HEK293 (cell line): Measurements from ENCODE around the gene CAPN13.

Source experiments
- CTCF ChIA-PET: fragments of 350-600 bp; formaldehyde crosslinking; extraction: SDS; loops from one replicate; lab custom pipeline; 2021; ENCODE audit warnings: antibody characterized with exemption; lab: Yijun Ruan, JAX
- POLR2A ChIA-PET: fragments of 300-600 bp; formaldehyde crosslinking; extraction: SDS; loops from one replicate; lab custom pipeline; 2020; ENCODE audit warnings: antibody characterized with exemption, inconsistent platforms; lab: Yijun Ruan, JAX
- H3K27ac ChIP-seq: fragments of 200-500 bp; sonication (Bioruptor generic); 2 replicates; pipeline ENCODE4 v1.5.1; 2014; ENCODE audit warnings: low read depth, low read length, control low read depth, inconsistent platforms; ENCODE audit errors: extremely low read depth
- H3K36me3 ChIP-seq, 2 experiments: fragments of 200-500 bp in 1 of 2; sonication (Bioruptor generic) in 1 of 2; 1 replicate in 1 of 2; 2 replicates in 1 of 2; pipeline ENCODE4 v1.5.1; 2014 to 2017; ENCODE audit warnings: inconsistent platforms in 2 of 2, low read length in 2 of 2; ENCODE audit not compliant: control insufficient read depth in 2 of 2, insufficient read depth in 1 of 2
- H3K4me1 ChIP-seq: fragments of 200-500 bp; sonication (Bioruptor generic); 2 replicates; pipeline ENCODE4 v1.5.1; 2014; ENCODE audit warnings: mild to moderate bottlenecking, low read length, inconsistent platforms; ENCODE audit not compliant: control insufficient read depth, insufficient read depth
- H3K4me3 ChIP-seq: 2 replicates; pipeline ENCODE4 v1.5.1; 2011; ENCODE audit warnings: low read depth, mild to moderate bottlenecking, control low read depth, low read length, moderate library complexity
- H3K9me3 ChIP-seq: fragments of 200-500 bp; sonication (Bioruptor generic); 2 replicates; pipeline ENCODE4 v1.5.1; 2014; ENCODE audit warnings: low read depth, low read length, inconsistent platforms; ENCODE audit not compliant: control insufficient read depth, insufficient read depth
- AEBP2 ChIP-seq: fragments of 450-650 bp; formaldehyde crosslinking; IDR thresholded peaks from 2 replicates; pipeline ENCODE4 v1.5.1; 2016; ENCODE audit warnings: missing biosample characterization, missing genetic modification characterization, borderline replicate concordance
- CTCF ChIP-seq: fragments of 450-650 bp; formaldehyde crosslinking; IDR thresholded peaks from 2 replicates; pipeline ENCODE4 v1.5.1; 2016; ENCODE audit warnings: missing biosample characterization, missing genetic modification characterization
- HOXD13 ChIP-seq: sonication (generic); formaldehyde crosslinking; IDR thresholded peaks from 2 replicates; pipeline ENCODE4 v1.8.0; 2022; ENCODE audit warnings: missing genetic modification reagents, borderline replicate concordance
- PBX3 ChIP-seq: sonication (generic); formaldehyde crosslinking; IDR thresholded peaks from 2 replicates; pipeline ENCODE4 v1.8.1; 2022; ENCODE audit warnings: mild to moderate bottlenecking, moderate library complexity, missing genetic modification reagents
- SALL2 ChIP-seq: fragments of 450-650 bp; formaldehyde crosslinking; IDR thresholded peaks from 2 replicates; pipeline ENCODE4 v1.5.0; 2017; ENCODE audit warnings: missing biosample characterization, mild to moderate bottlenecking, missing genetic modification characterization, borderline replicate concordance
- TSHZ1 ChIP-seq: fragments of 450-650 bp; formaldehyde crosslinking; IDR thresholded peaks from 2 replicates; pipeline ENCODE4 v1.5.1; 2016; ENCODE audit warnings: missing biosample characterization, missing genetic modification characterization, borderline replicate concordance
- YY1 ChIP-seq: fragments of 450-650 bp; formaldehyde crosslinking; IDR thresholded peaks from 2 replicates; pipeline ENCODE4 v1.5.1; 2018; ENCODE audit warnings: missing biosample characterization, missing genetic modification characterization
- ZBTB48 ChIP-seq: fragments of 450-650 bp; formaldehyde crosslinking; IDR thresholded peaks from 2 replicates; pipeline ENCODE4 v1.5.1; 2016; ENCODE audit warnings: missing biosample characterization, missing genetic modification characterization
- ZNF138 ChIP-seq: fragments of 450-650 bp; formaldehyde crosslinking; IDR thresholded peaks from 2 replicates; pipeline ENCODE4 v1.5.1; 2016; ENCODE audit warnings: missing biosample characterization, missing genetic modification characterization, borderline replicate concordance
- ZNF157 ChIP-seq: fragments of 450-650 bp; formaldehyde crosslinking; IDR thresholded peaks from 2 replicates; pipeline ENCODE4 v1.5.1; 2016; ENCODE audit warnings: missing biosample characterization, missing genetic modification characterization
- ZNF26 ChIP-seq: fragments of 450-650 bp; formaldehyde crosslinking; IDR thresholded peaks from 2 replicates; pipeline ENCODE4 v1.5.1; 2016; ENCODE audit warnings: missing biosample characterization, missing genetic modification characterization
- ZNF341 ChIP-seq: fragments of 450-650 bp; formaldehyde crosslinking; IDR thresholded peaks from 2 replicates; pipeline ENCODE4; 2016; ENCODE audit warnings: low read depth, missing biosample characterization, missing genetic modification characterization
- ZNF785 ChIP-seq: fragments of 450-650 bp; formaldehyde crosslinking; IDR thresholded peaks from 2 replicates; pipeline ENCODE4 v1.5.1; 2016; ENCODE audit warnings: missing biosample characterization, missing genetic modification characterization
- ZNF830 ChIP-seq: fragments of 450-650 bp; IDR thresholded peaks from 2 replicates; pipeline ENCODE4 v1.5.0; 2018; ENCODE audit warnings: missing biosample characterization, missing genetic modification characterization, low read depth, mild to moderate bottlenecking, moderate library complexity
- ZSCAN30 ChIP-seq: fragments of 450-650 bp; IDR thresholded peaks from 2 replicates; pipeline ENCODE4 v1.5.1; 2018; ENCODE audit warnings: missing biosample characterization, mild to moderate bottlenecking, missing genetic modification characterization, moderate library complexity
- ZXDB ChIP-seq: fragments of 450-650 bp; formaldehyde crosslinking; IDR thresholded peaks from 2 replicates; pipeline ENCODE4 v1.5.1; 2016; ENCODE audit warnings: missing biosample characterization, missing genetic modification characterization

The CAPN13 gene

GRCh38 chr2:30798536-30798991 lies 8.7 kb downstream of the CAPN13 start:
- ChIA-PET CTCF (interaction anchor here (0.5 to 1.0 kb wide), 5 partner anchors 64 to 259 kb away, joined by 3 read pairs; no protein-coding TSS in a partner anchor), POLR2A (no interaction called here)
- Histone ChIP-seq H3K9me3 (no peaks in the 10 kb centered on the region), H3K4me1 (no peaks in the 10 kb centered on the region; the same call in 1 of the 2 replicates), H3K4me3 (no peak overlapping the region), H3K36me3 (no peaks in the 10 kb centered on the region), H3K27ac (no peak overlapping the region)
- TF ChIP-seq ZNF341 (tag by site-specific recombination): no peak
- no peak for TF ChIP-seq ZNF157 (tag by site-specific recombination)
- TF ChIP-seq AEBP2 (tag by site-specific recombination): no peak
- TF ChIP-seq ZNF830: no peak
- no peak for TF ChIP-seq ZXDB (tag by site-specific recombination)
- TF ChIP-seq ZNF785 (tag by site-specific recombination): no peak
- TF ChIP-seq TSHZ1 (tag by site-specific recombination): no peak
- TF ChIP-seq ZSCAN30 (tag by site-specific recombination): no peak
- no peak for TF ChIP-seq ZNF138 (tag by site-specific recombination)
- TF ChIP-seq PBX3 (CRISPR knock-in tag): no peak
- TF ChIP-seq YY1: no peak
- no peak for TF ChIP-seq ZBTB48 (tag by site-specific recombination)
- no peak for TF ChIP-seq CTCF (tag by site-specific recombination)
- no peak for TF ChIP-seq SALL2
- no peak for TF ChIP-seq HOXD13 (CRISPR knock-in tag)
- TF ChIP-seq ZNF26 (tag by site-specific recombination): no peak
